ENCODE results near the gene PPFIBP1. TPM values are rescaled to one million over a fixed set of nuclear protein-coding genes. Genes with fewer than 3 reads are reported as not detected.

PPFIBP1 gene
- total and polyA plus RNA-seq, 2 of the 4 experiments (the other 2 are of a cell fraction) = 30.4 to 72.2 TPM

GRCh38 chr12:27488479-27488878 is 35.5 kb upstream of the PPFIBP1 start:
- TF ChIP-seq MXI1 (IDR thresholded peaks at IDR 0.05; ENCODE audit: borderline replicate concordance, low read depth, low read length) (no peak), MAFK (IDR thresholded peaks at IDR 0.05; ENCODE audit: low read depth, low read length) (no peak), SMC3 (IDR thresholded peaks at IDR 0.05; ENCODE audit: low read depth, low read length) (no peak), MAZ (IDR thresholded peaks at IDR 0.05; ENCODE audit: borderline replicate concordance, low read depth, low read length) (no peak), ELK1 (IDR thresholded peaks at IDR 0.05; ENCODE audit: borderline replicate concordance, low read depth, low read length) (no peak), NFE2L2 (IDR thresholded peaks at IDR 0.05; ENCODE audit: low read depth, low read length) (no peak), CEBPB (IDR thresholded peaks at IDR 0.05; ENCODE audit: low read depth, low read length) (no peak), CHD1 (IDR thresholded peaks at IDR 0.05; ENCODE audit: low read depth, low read length) (no peak), CTCF (conservative IDR thresholded peaks at IDR 0.05; ENCODE audit: low read depth, low read length) (no peak), RAD21 (IDR thresholded peaks at IDR 0.05; ENCODE audit: low read length) (no peak), USF2 (IDR thresholded peaks at IDR 0.05; ENCODE audit: low read depth, low read length) (no peak), POLR2A (IDR thresholded peaks at IDR 0.05; ENCODE audit: low read depth, low read length) (no peak)
- ChIA-PET POLR2A (ENCODE audit: unreplicated experiment) (no interaction called here), CTCF (interaction anchor here (0.8 to 0.9 kb wide), 2 partner anchors 13 to 104 kb away, joined by 3 to 7 read pairs; no protein-coding TSS in a partner anchor)
- H3K27me3 ChIP-seq (ENCODE audit: control insufficient read depth, insufficient read depth, low read length) = no peaks in the 10 kb centered on the region
- H3K4me3 ChIP-seq (ENCODE audit: insufficient read depth, low read depth, low read length) = no peak overlapping the region
- no TSS peak for BruUV-seq (replicated peaks)
- no peak overlapping the region for H3K14ac ChIP-seq (replicated peaks; ENCODE audit: low read depth, low read length)
- H3K9me1 ChIP-seq (ENCODE audit: insufficient read depth, low read length) = no peaks in the 10 kb centered on the region
- intact Hi-C loops (cut with micrococcal nuclease) (no loop called here), dilution Hi-C loops (cut with HindIII; ENCODE audit: low sequenced_read_pairs, unreplicated experiment) (no loop called here), in situ Hi-C loops (cut with MboI; ENCODE audit: low sequenced_read_pairs) (no loop called here)
- DNase-seq (no peak), ATAC-seq (ENCODE audit: low read depth) (no peak)
- H2BK5ac ChIP-seq (ENCODE audit: low read depth, low read length, poor library complexity, severe bottlenecking) = no peak overlapping the region
- H3K9ac ChIP-seq (ENCODE audit: low read depth, low read length) = no peak overlapping the region
- H2BK120ac ChIP-seq (ENCODE audit: low read depth, low read length) = no peak overlapping the region
- H3K18ac ChIP-seq (ENCODE audit: low read depth, low read length) = no peak overlapping the region
- H4K20me1 ChIP-seq (ENCODE audit: insufficient read depth, low read length) = no peaks in the 10 kb centered on the region
- no peak overlapping the region for H3K27ac ChIP-seq (ENCODE audit: insufficient read depth, low read length)
- H3K4me2 ChIP-seq (ENCODE audit: low read depth, low read length) = no peak overlapping the region
- H2AFZ ChIP-seq (replicated peaks; ENCODE audit: low read length, poor library complexity) = no peak overlapping the region
- no peak overlapping the region for H2BK15ac ChIP-seq (ENCODE audit: low read depth, low read length)
- no peak overlapping the region for H3K56ac ChIP-seq (ENCODE audit: extremely low read depth, insufficient read depth, low read length)
- H3K23ac ChIP-seq (ENCODE audit: low read depth, low read length) = no peak overlapping the region
- no peaks in the 10 kb centered on the region for H3K9me3 ChIP-seq (ENCODE audit: control insufficient read depth, insufficient read depth, low read length)
- no peaks in the 10 kb centered on the region for H3K36me3 ChIP-seq (ENCODE audit: control insufficient read depth, insufficient read depth, low read length)
- no peak overlapping the region for H3K4ac ChIP-seq (ENCODE audit: low read depth, low read length)
- WGBS, 2 experiments (ENCODE audit: extremely low coverage in 2 of 2, insufficient read length in 1 of 2) = no CpG with 5 or more reads among the region's 5 CpGs
- H2AK5ac ChIP-seq (ENCODE audit: low read depth, low read length) = no peak overlapping the region
- no peak overlapping the region for H4K91ac ChIP-seq (ENCODE audit: insufficient read depth, low read depth, low read length)
- H4K5ac ChIP-seq (ENCODE audit: low read depth, low read length) = no peak overlapping the region
- H2AK9ac ChIP-seq (replicated peaks; ENCODE audit: low read depth, low read length, poor library complexity) = no peak overlapping the region
- no peak overlapping the region for H2BK20ac ChIP-seq (ENCODE audit: low read depth, low read length)
- no peaks in the 10 kb centered on the region for H3K4me1 ChIP-seq (ENCODE audit: control insufficient read depth, insufficient read depth, low read length)
- H4K8ac ChIP-seq (ENCODE audit: low read depth in 2 of 2, low read length in 2 of 2) = no peak overlapping the region
- H3K79me1 ChIP-seq (ENCODE audit: low read depth in 1 of 2, low read length in 2 of 2) = no peaks in the 10 kb centered on the region

Measured in IMR-90 (cell line).